Gastrocnemius medialis (tissue), 4 donors: ENCODE measurements around the gene HDAC3. TPM values are rescaled to one million over a fixed set of nuclear protein-coding genes. Genes with fewer than 3 reads are reported as not detected.
A peak's percentile ranks its signal among the peaks of the same experiment; 100 is the strongest.

Experiments used
- ATAC-seq, 2 donors: fragments of 150-250 bp; one replicate each; pipeline ENCODE4 v1.9.1; 2016
- DNase-seq, 2 donors: peaks; one replicate each; pipeline ENCODE4 v3.0.0-alpha.2; 2019
- H3K27ac ChIP-seq, 4 donors: fragments of 200-600 bp; sonication (generic); 1 replicate in 1 of 4; 2 replicates in 3 of 4; pipeline ENCODE4 v1.5.1; 2016 to 2018; ENCODE audit warnings: mild to moderate bottlenecking in 2 of 4, moderate library complexity in 1 of 4
- H3K27me3 ChIP-seq, 3 donors: fragments of 200-600 bp; sonication (generic) in 2 of 3; 1 replicate in 1 of 3; 2 replicates in 2 of 3; pipeline versions ENCODE4 v1.5.1 to v1.6.0; 2016 to 2019; ENCODE audit warnings: mild to moderate bottlenecking in 1 of 3, moderate library complexity in 1 of 3
- H3K36me3 ChIP-seq, 2 donors: fragments of 200-600 bp; sonication (generic) in 1 of 2; one replicate each; pipeline ENCODE4 v1.5.1; 2017 to 2018
- H3K4me1 ChIP-seq, 2 donors: fragments of 200-600 bp; sonication (generic) in 1 of 2; one replicate each; pipeline ENCODE4 v1.5.1; 2016 to 2017; ENCODE audit warnings: mild to moderate bottlenecking in 2 of 2
- H3K4me3 ChIP-seq, 4 donors: fragments of 200-600 bp; sonication (generic) in 3 of 4; 1 replicate in 1 of 4; 2 replicates in 3 of 4; pipeline ENCODE4 v1.5.1; 2016 to 2019; ENCODE audit warnings: mild to moderate bottlenecking in 2 of 4
- H3K9me3 ChIP-seq, 3 donors: fragments of 200-600 bp; sonication (generic) in 2 of 3; 1 replicate in 1 of 3; 2 replicates in 2 of 3; pipeline ENCODE4 v1.5.1; 2016 to 2019
- CTCF ChIP-seq, 5 experiments: fragments of 450-650 bp in 3 of 5; fragments of 200-600 bp in 2 of 5; sonication (generic) in 2 of 5; IDR thresholded peaks in 4 of 5; conservative IDR thresholded peaks in 1 of 5; 1 replicate in 4 of 5; 2 replicates in 1 of 5; pipeline ENCODE4 v1.5.1; 2016 to 2019; ENCODE audit warnings: antibody characterized with exemption in 5 of 5, mild to moderate bottlenecking in 3 of 5, moderate library complexity in 3 of 5
- POLR2A ChIP-seq, 2 donors: fragments of 450-650 bp; IDR thresholded peaks; one replicate each; pipeline ENCODE4 v1.6.1; 2017; ENCODE audit warnings: antibody characterized with exemption in 2 of 2, mild to moderate bottlenecking in 2 of 2, moderate library complexity in 2 of 2
- in situ Hi-C, 4 donors: fragments of 200-750 bp; cut with MboI; loops; one replicate each; pipeline versions ENCODE4 v1.15.0 to v1.8.0; 2017; ENCODE audit warnings: low sequenced_read_pairs in 4 of 4
- intact Hi-C: fragments of 100-400 bp; cut with DNase I; formaldehyde crosslinking; loops from one replicate; pipeline ENCODE4 v1.15.1; 2023; ENCODE audit warnings: low total_unique reads
- total RNA-seq, 4 donors: library from RNA; depleted of rRNA; stranded (reverse); fragments of >200 nt; gene quantifications; one replicate each; pipeline versions ENCODE4 v1.1.0 to v1.2.3, GENCODE V29; 2016

Gene HDAC3
- total RNA-seq, 4 donors from 2014 or later, result 29.8 to 40.7 (median 35.7) TPM

- no peak for ATAC-seq
- Histone ChIP-seq H3K27me3 (no peaks in the 10 kb centered on the region), H3K36me3 (no peaks in the 10 kb centered on the region), H3K27ac (no peak overlapping the region), H3K4me1 (peaks cover 0 to 5% of the 10 kb centered on the region in 2 donors), H3K4me3 (no peak overlapping the region), H3K9me3 (no peaks in the 10 kb centered on the region)
- in situ Hi-C loops, result no loop called here
- TF ChIP-seq CTCF (IDR thresholded peaks at IDR 0.05 in 4 of 5, conservative IDR thresholded peaks at IDR 0.05 in 1 of 5), result no peak
- TF ChIP-seq POLR2A (IDR thresholded peaks at IDR 0.05), result no peak
- intact Hi-C loops, result no loop called here
- DNase-seq, result no peak
Observed at GRCh38 chr5:141655020-141655419, 18.4 kb upstream of the HDAC3 start.

DNA sequence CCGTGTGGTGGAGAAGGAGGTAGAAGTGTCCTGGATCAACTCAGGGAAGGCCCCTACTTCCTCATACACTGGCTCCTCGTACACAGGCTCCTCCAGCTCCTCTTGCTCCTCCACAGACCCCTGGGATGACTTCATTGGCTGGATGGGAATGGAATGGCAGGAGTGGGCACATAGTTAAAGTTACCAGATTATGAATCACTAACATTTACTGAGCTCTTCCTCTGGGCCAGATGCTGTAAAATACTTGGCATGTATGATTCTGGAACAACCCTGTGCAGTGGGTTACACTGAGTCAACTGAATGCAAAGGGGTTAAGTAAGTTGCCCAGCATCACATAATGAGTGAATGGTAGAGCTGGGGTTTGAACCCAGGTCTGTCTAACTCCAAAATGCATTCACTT is 17.6 kb upstream of the HDAC3 start:
- DNase-seq, result no peak
- no peaks in the 10 kb centered on the region for H3K36me3 ChIP-seq
- no peaks in the 10 kb centered on the region for H3K27me3 ChIP-seq
- H3K4me3 ChIP-seq, result no peak overlapping the region
- H3K27ac ChIP-seq, result no peak overlapping the region
- peaks cover 0 to 5% of the 10 kb centered on the region in 2 donors for H3K4me1 ChIP-seq
- no peaks in the 10 kb centered on the region for H3K9me3 ChIP-seq
- in situ Hi-C loops, result no loop called here
- no peak for TF ChIP-seq CTCF (IDR thresholded peaks at IDR 0.05 in 4 of 5, conservative IDR thresholded peaks at IDR 0.05 in 1 of 5)
- TF ChIP-seq POLR2A (IDR thresholded peaks at IDR 0.05), result no peak
- ATAC-seq, result no peak
- intact Hi-C loops, result no loop called here

DNA sequence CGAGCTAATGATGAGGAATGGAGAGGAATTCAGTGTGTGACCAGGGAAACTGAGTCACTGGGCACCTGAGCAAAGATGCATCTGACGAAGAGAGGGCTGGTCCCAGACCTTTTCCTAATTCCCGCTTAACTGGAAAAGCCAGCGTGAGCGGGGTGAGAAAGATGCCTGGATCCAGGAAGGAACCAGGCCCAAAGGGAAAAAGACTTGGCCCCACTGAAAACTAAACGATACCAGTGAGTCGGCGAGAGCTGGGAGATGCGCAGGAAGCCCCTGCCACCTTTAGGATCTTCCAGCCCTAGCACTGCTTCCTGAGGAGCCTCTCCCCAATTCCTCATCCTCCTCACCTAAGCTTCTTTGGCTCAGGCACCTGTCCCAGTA is 15.1 kb upstream of the HDAC3 start:
- intact Hi-C loops (no loop called here), in situ Hi-C loops (no loop called here)
- peaks cover 0 to 5% of the 10 kb centered on the region in 2 donors for H3K4me1 ChIP-seq
- TF ChIP-seq CTCF (IDR thresholded peaks at IDR 0.05 in 4 of 5, conservative IDR thresholded peaks at IDR 0.05 in 1 of 5) (no peak), POLR2A (IDR thresholded peaks at IDR 0.05) (no peak)
- peak overlapping the region; percentile 49 to 75 (median 57) for H3K4me3 ChIP-seq
- ATAC-seq, result peak in 1 of 2 donors; percentile 22
- no peak for DNase-seq
- no peaks in the 10 kb centered on the region for H3K36me3 ChIP-seq
- no peaks in the 10 kb centered on the region for H3K9me3 ChIP-seq
- H3K27me3 ChIP-seq, result no peaks in the 10 kb centered on the region
- H3K27ac ChIP-seq, result peak overlapping the region in 3 of 4 donors; percentile 3 to 43 (median 12)

- Histone ChIP-seq H3K4me1 (peaks cover 0 to 5% of the 10 kb centered on the region in 2 donors), H3K27ac (peak within 1 kb of the TSS in 3 of 4 donors; percentile 3 to 43 (median 12)), H3K27me3 (no peaks in the 10 kb centered on the region), H3K36me3 (no peaks in the 10 kb centered on the region), H3K4me3 (peak within 1 kb of the TSS; percentile 49 to 75 (median 57)), H3K9me3 (no peaks in the 10 kb centered on the region)
- peak; percentile 70 to 78 for DNase-seq
- TF ChIP-seq CTCF (IDR thresholded peaks at IDR 0.05 in 4 of 5, conservative IDR thresholded peaks at IDR 0.05 in 1 of 5) (peak in 2 of 5 experiments; percentile 11 to 27), POLR2A (IDR thresholded peaks at IDR 0.05) (peak; percentile 8 to 14)
- in situ Hi-C loops (no loop called here), intact Hi-C loops (no loop called here)
- peak; percentile 84 to 87 for ATAC-seq
Observed at GRCh38 chr5:141650851-141651727, 14.4 kb upstream of the HDAC3 start, which contains the start of gene FCHSD1. FCHSD1 (minus strand) TSS chr5:141651418; CDS start chr5:141651368, 50 bp downstream.
